SK-N-SH (cell line): ENCODE results near the gene UBE2K.

Experiments
- CHD2 ChIP-seq: fragments of 150-350 bp; IDR thresholded peaks from 2 replicates; pipeline ENCODE4 v1.6.1; 2018; ENCODE audit warnings: low read length; ENCODE audit not compliant: partially characterized antibody
- CTCF ChIP-seq: fragments of 200-600 bp; sonication (generic); IDR thresholded peaks from 2 replicates; pipeline ENCODE4 v1.6.1; 2017; ENCODE audit warnings: antibody characterized with exemption, mild to moderate bottlenecking, moderate library complexity
- ELF1 ChIP-seq: IDR thresholded peaks from 2 replicates; pipeline ENCODE4 v1.4.0; 2012
- FOXM1 ChIP-seq: IDR thresholded peaks from 2 replicates; pipeline ENCODE4 v1.4.0; 2012; ENCODE audit warnings: low read depth, mild to moderate bottlenecking
- JUND ChIP-seq: IDR thresholded peaks from 2 replicates; pipeline ENCODE4 v1.4.0; 2012
- POLR2AphosphoS5 ChIP-seq: IDR thresholded peaks from 2 replicates; pipeline ENCODE4 v1.6.1; 2012; ENCODE audit warnings: low read depth, low read length
- RAD21 ChIP-seq: IDR thresholded peaks from 2 replicates; pipeline ENCODE4 v1.6.1; 2012; ENCODE audit warnings: mild to moderate bottlenecking, low read length
- REST ChIP-seq: IDR thresholded peaks from 2 replicates; pipeline ENCODE4 v1.6.1; 2012; ENCODE audit warnings: mild to moderate bottlenecking, low read depth, low read length, moderate library complexity
- RFX5 ChIP-seq: IDR thresholded peaks from 2 replicates; pipeline ENCODE4 v1.6.1; 2012; ENCODE audit warnings: mild to moderate bottlenecking, improper control_type of control experiment, low read length
- RXRA ChIP-seq: IDR thresholded peaks from 2 replicates; pipeline ENCODE4 v1.4.0; 2012; ENCODE audit warnings: low read depth, mild to moderate bottlenecking, borderline replicate concordance
- TF ChIP-seq, protein P1 (sequence below): IDR thresholded peaks from 2 replicates; pipeline ENCODE4 v1.4.0; 2012; ENCODE audit warnings: low read depth
- TF ChIP-seq, protein P2 (sequence below): fragments of 150-350 bp; IDR thresholded peaks from 2 replicates; pipeline ENCODE4 v1.6.1; 2017; ENCODE audit warnings: antibody characterized with exemption, low read length, low read depth, borderline replicate concordance

DNA sequence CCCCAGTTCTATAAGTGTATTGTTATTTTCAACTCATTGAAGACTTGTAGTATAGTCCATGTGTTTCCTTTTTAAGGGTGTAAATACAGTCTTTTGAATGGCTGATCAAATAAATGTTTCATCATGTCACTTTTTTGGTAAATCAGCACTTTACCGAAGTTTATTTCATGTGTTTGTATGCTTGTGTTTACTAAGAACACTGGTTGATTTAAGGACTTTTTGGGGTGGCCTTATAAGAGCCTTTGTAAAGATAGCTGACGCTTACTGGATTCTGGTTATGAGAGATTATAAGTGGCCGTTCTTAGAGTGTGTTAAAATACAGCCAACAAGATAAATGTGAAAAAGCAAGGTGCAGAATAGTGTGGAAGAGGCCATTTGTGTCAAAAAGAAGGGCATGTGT, 2.6 kb downstream of the UBE2K start:
- no peak for TF ChIP-seq CTCF
- TF ChIP-seq, protein P1, sequence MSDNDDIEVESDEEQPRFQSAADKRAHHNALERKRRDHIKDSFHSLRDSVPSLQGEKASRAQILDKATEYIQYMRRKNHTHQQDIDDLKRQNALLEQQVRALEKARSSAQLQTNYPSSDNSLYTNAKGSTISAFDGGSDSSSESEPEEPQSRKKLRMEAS, result no peak
- TF ChIP-seq ELF1, result no peak
- no peak for TF ChIP-seq RAD21
- no peak for TF ChIP-seq RXRA
- TF ChIP-seq POLR2AphosphoS5, result no peak
- no peak for TF ChIP-seq JUND
- no peak for TF ChIP-seq RFX5
- TF ChIP-seq FOXM1, result no peak
- no peak for TF ChIP-seq CHD2
- no peak for TF ChIP-seq REST
- TF ChIP-seq, protein P2, sequence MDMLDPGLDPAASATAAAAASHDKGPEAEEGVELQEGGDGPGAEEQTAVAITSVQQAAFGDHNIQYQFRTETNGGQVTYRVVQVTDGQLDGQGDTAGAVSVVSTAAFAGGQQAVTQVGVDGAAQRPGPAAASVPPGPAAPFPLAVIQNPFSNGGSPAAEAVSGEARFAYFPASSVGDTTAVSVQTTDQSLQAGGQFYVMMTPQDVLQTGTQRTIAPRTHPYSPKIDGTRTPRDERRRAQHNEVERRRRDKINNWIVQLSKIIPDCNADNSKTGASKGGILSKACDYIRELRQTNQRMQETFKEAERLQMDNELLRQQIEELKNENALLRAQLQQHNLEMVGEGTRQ, result no peak
